ENCODE results near the gene SOX15. TPM values are rescaled to one million over a fixed set of nuclear protein-coding genes. Genes with fewer than 3 reads are reported as not detected.

Gene SOX15
- total RNA-seq, 4 donors from 2014 or later: 1.9 to 2.7 (median 2.4) TPM; not detected in 1

DNA sequence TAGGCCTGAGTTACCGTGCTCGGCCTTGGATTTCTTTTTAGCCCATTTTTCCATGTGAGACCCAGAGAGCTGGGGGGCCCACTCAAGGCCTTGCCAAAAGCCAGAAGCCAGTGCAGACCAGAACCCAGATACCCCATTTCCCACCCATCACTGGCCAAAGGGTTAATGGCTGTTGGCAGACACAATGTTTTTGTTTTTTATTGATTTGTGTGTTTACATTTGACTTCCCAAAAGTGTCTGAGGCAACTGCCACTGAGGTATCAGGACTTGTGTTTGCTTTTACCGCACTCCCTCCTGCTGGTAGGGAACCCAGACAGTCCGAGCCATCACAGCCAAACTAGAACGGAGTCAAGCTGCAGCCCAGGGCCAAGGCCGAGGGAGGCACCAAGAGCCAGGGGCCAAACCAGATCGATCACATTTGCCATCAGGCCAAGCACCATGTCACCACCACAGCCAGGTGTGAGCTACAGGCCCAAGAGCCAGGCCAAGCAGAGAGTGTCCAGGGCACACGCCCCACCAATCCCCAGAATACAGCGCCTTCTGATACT is 48.7 kb downstream of the SOX15 start:
- Histone ChIP-seq H3K36me3 (no peaks in the 10 kb centered on the region), H3K9me3 (peaks cover 0 to 13% (median 0%) of the 10 kb centered on the region in 4 donors), H3K4me1 (no peaks in the 10 kb centered on the region), H3K27ac (no peak overlapping the region), H3K4me3 (no peak overlapping the region), H3K27me3 (no peaks in the 10 kb centered on the region)
- TF ChIP-seq, protein P1, sequence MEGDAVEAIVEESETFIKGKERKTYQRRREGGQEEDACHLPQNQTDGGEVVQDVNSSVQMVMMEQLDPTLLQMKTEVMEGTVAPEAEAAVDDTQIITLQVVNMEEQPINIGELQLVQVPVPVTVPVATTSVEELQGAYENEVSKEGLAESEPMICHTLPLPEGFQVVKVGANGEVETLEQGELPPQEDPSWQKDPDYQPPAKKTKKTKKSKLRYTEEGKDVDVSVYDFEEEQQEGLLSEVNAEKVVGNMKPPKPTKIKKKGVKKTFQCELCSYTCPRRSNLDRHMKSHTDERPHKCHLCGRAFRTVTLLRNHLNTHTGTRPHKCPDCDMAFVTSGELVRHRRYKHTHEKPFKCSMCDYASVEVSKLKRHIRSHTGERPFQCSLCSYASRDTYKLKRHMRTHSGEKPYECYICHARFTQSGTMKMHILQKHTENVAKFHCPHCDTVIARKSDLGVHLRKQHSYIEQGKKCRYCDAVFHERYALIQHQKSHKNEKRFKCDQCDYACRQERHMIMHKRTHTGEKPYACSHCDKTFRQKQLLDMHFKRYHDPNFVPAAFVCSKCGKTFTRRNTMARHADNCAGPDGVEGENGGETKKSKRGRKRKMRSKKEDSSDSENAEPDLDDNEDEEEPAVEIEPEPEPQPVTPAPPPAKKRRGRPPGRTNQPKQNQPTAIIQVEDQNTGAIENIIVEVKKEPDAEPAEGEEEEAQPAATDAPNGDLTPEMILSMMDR (IDR thresholded peaks at IDR 0.05): no peak
- no peak for TF ChIP-seq POLR2A (IDR thresholded peaks at IDR 0.05)
- no peak for DNase-seq

- Histone ChIP-seq H3K27me3 (no peaks in the 10 kb centered on the region), H3K9me3 (peaks cover 0 to 13% (median 0%) of the 10 kb centered on the region in 4 donors), H3K4me3 (no peak overlapping the region), H3K36me3 (no peaks in the 10 kb centered on the region), H3K4me1 (no peaks in the 10 kb centered on the region), H3K27ac (no peak overlapping the region)
- TF ChIP-seq POLR2A (IDR thresholded peaks at IDR 0.05): no peak
- TF ChIP-seq, protein P1 (IDR thresholded peaks at IDR 0.05): no peak
- DNase-seq: no peak
These were observed 50.9 kb downstream of the SOX15 start for GRCh38 chr17:7538891-7539545.

Small RNA genes lying within 50 kb of the gene (small RNA-seq; reads per million reads assigned to genes)
- 0 reads per million in 2 donors for gene CD68
- 0 reads per million in 2 donors for gene SNORA48
- 0 reads per million in 2 donors for gene SNORD10

Other genes with a start within 250 kb of the SOX15 start
- 1 to 10 TPM; 2.5 to 8.9 (median 7.1) TPM for gene KCTD11, start 237.9 kb downstream of the SOX15 start, total RNA-seq
- not detected for gene TMEM95, start 234.9 kb downstream of the SOX15 start, total RNA-seq
- 10 to 100 TPM; 19.8 to 54.4 (median 44.4) TPM for gene TNK1, start 209.0 kb downstream of the SOX15 start, total RNA-seq
- 10 to 100 TPM; 10.7 to 38.8 (median 21.9) TPM for gene PLSCR3, start 195.6 kb downstream of the SOX15 start, total RNA-seq
- 100 to 1,000 TPM in 2 of 4 donors, 10 to 100 TPM in 2; 37.1 to 334 (median 126) TPM for gene TMEM256, start 186.0 kb downstream of the SOX15 start, total RNA-seq
- 1 to 10 TPM in 3 of 4 donors, under 1 TPM in 1; 0.88 to 9.9 (median 5.8) TPM for gene NLGN2, start 182.2 kb downstream of the SOX15 start, total RNA-seq
- not detected for gene SPEM1, start 169.8 kb downstream of the SOX15 start, total RNA-seq
- gene SPEM2, start 164.5 kb downstream of the SOX15 start, total RNA-seq: not detected
- gene SPEM3, start 161.2 kb downstream of the SOX15 start, total RNA-seq: not detected
- 10 to 100 TPM in 3 of 4 donors, 1 to 10 TPM in 1; 4.1 to 21.7 (median 17.0) TPM for gene TMEM102, start 154.7 kb downstream of the SOX15 start, total RNA-seq
- gene FGF11, start 150.6 kb downstream of the SOX15 start, total RNA-seq: 1 to 10 TPM in 1 of 4 donors, not detected in 3; 1.0 TPM
- gene CHRNB1, start 145.0 kb downstream of the SOX15 start, total RNA-seq: 1 to 10 TPM; 4.0 to 9.1 (median 5.8) TPM
- gene ZBTB4, start 110.5 kb downstream of the SOX15 start, total RNA-seq: 10 to 100 TPM; 15.1 to 27.3 (median 24.5) TPM
- gene SLC35G6, start 108.6 kb downstream of the SOX15 start, total RNA-seq: not detected
- gene POLR2A, start 105.7 kb downstream of the SOX15 start, total RNA-seq: 100 to 1,000 TPM in 3 of 4 donors, 10 to 100 TPM in 1; 94.6 to 204 (median 157) TPM
- 10 to 100 TPM in 3 of 4 donors, 1 to 10 TPM in 1; 7.6 to 58.6 (median 15.2) TPM for gene TNFSF12, start 41.0 kb downstream of the SOX15 start, total RNA-seq
- gene TNFSF13, start 31.3 kb downstream of the SOX15 start, total RNA-seq: 10 to 100 TPM in 3 of 4 donors, 1 to 10 TPM in 1; 5.0 to 54.4 (median 38.7) TPM
- 10 to 100 TPM; 31.4 to 47.7 (median 43.7) TPM for gene SENP3, start 28.2 kb downstream of the SOX15 start, total RNA-seq
- gene CD68, start 10.5 kb downstream of the SOX15 start, total RNA-seq: 100 to 1,000 TPM in 3 of 4 donors, 10 to 100 TPM in 1; 42.1 to 149 (median 124) TPM
- gene MPDU1, start 6.2 kb downstream of the SOX15 start, total RNA-seq: 100 to 1,000 TPM in 3 of 4 donors, 10 to 100 TPM in 1; 37.1 to 236 (median 125) TPM
- 10 to 100 TPM; 28.8 to 38.1 (median 30.4) TPM for gene FXR2, start 24.8 kb upstream of the SOX15 start, total RNA-seq
- gene SAT2, start 37.7 kb upstream of the SOX15 start, total RNA-seq: 100 to 1,000 TPM; 144 to 303 (median 229) TPM
- gene SHBG, start 40.0 kb upstream of the SOX15 start, total RNA-seq: 10 to 100 TPM in 2 of 4 donors, 1 to 10 TPM in 2; 2.1 to 38.0 (median 16.3) TPM
- gene ATP1B2, start 60.8 kb upstream of the SOX15 start, total RNA-seq: under 1 TPM in 1 of 4 donors, not detected in 3; 0.47 TPM
- gene TP53, start 97.4 kb upstream of the SOX15 start, total RNA-seq: 10 to 100 TPM; 19.6 to 27.7 (median 25.1) TPM
- gene WRAP53, start 98.4 kb upstream of the SOX15 start, total RNA-seq: 1 to 10 TPM; 4.6 to 9.3 (median 6.2) TPM
- gene EFNB3, start 115.1 kb upstream of the SOX15 start, total RNA-seq: under 1 TPM in 1 of 4 donors, not detected in 3; 0.27 TPM
- under 1 TPM in 2 of 4 donors, not detected in 2; 0.18 to 0.83 TPM for gene DNAH2, start 127.7 kb upstream of the SOX15 start, total RNA-seq
- gene KDM6B, start 244.1 kb upstream of the SOX15 start, total RNA-seq: 10 to 100 TPM; 32.1 to 45.6 (median 36.4) TPM

All from Peyer's patch (tissue), 4 donors.